Activated CD8-positive, alpha-beta T cell treated with anti-CD3 and anti-CD28 coated beads, Interleukin-2, amount 10 ng/mL, durations not matched to agents 7 days and 5 days (primary cell): ENCODE measurements around the gene KRTAP1-5. TPM values are rescaled to one million over a fixed set of nuclear protein-coding genes. Genes with fewer than 3 reads are reported as not detected.
"Not testable (repeated sequence)": the region's sequence is repeated elsewhere in the genome, so short reads cannot be mapped to it uniquely, and the experiment has no call there.

Experiments
- ATAC-seq: fragments of 150-1000 bp; cut with Tn5 transposase; one replicate; pipeline ENCODE4 v1.10.0; 2021; ENCODE audit warnings: moderate library complexity
- CTCF ChIA-PET: fragments of 350-600 bp; sonication (Branson Sonifier 250); formaldehyde crosslinking; loops from one replicate; lab custom pipeline; 2021; ENCODE audit warnings: antibody characterized with exemption; lab: Charles Lee
- POLR2A ChIA-PET: fragments of 350-600 bp; sonication (Branson Sonifier 250); formaldehyde crosslinking; loops from one replicate; lab custom pipeline; 2021; ENCODE audit warnings: antibody characterized with exemption; lab: Charles Lee
- DNase-seq: peaks from one replicate; pipeline ENCODE4 v3.0.0-alpha.2; 2020
- H3K27ac Mint-ChIP-seq: one replicate; pipeline ENCODE4 v1.8.0; 2021; ENCODE audit warnings: mild to moderate bottlenecking, mixed read lengths
- H3K27me3 Mint-ChIP-seq: one replicate; pipeline ENCODE4 v1.8.0; 2021; ENCODE audit warnings: low read depth, mixed read lengths
- H3K36me3 Mint-ChIP-seq: one replicate; pipeline ENCODE4 v1.8.0; 2021; ENCODE audit warnings: low read depth, mixed read lengths
- H3K4me1 Mint-ChIP-seq: one replicate; pipeline ENCODE4 v1.8.0; 2021; ENCODE audit warnings: low read depth, mixed read lengths
- H3K4me3 Mint-ChIP-seq: one replicate; pipeline ENCODE4 v1.8.0; 2021; ENCODE audit warnings: mild to moderate bottlenecking, mixed read lengths
- H3K9me3 Mint-ChIP-seq: one replicate; pipeline ENCODE4 v1.8.0; 2022; ENCODE audit warnings: mixed read lengths; ENCODE audit not compliant: insufficient read depth
- total RNA-seq, 2 experiments: library from RNA; stranded (reverse); gene quantifications; one replicate each; pipeline ENCODE4 v1.2.3, GENCODE V29; 2021

KRTAP1-5 gene
- total RNA-seq, 2 experiments from 2014 or later = not detected

- no peaks in the 10 kb centered on the region for H3K36me3 Mint-ChIP-seq
- H3K9me3 Mint-ChIP-seq = no peaks in the 10 kb centered on the region
- POLR2A ChIA-PET = no interaction called here
- no peak within 1 kb of the TSS for H3K4me3 Mint-ChIP-seq
- peaks cover 37% of the 10 kb centered on the region for H3K27me3 Mint-ChIP-seq
- CTCF ChIA-PET = no interaction called here
- H3K27ac Mint-ChIP-seq = no peak within 1 kb of the TSS
- no peak for DNase-seq
- no peaks in the 10 kb centered on the region for H3K4me1 Mint-ChIP-seq
- ATAC-seq = no peak
These were observed 33.1 kb upstream of the KRTAP1-5 start, which contains the start of gene KRTAP2-3 for GRCh38 chr17:41060052-41060604. Gene KRTAP2-3 (minus strand): TSS chr17:41060114. CDS start chr17:41060050, 64 bp downstream.

- H3K9me3 Mint-ChIP-seq, H3K4me3 Mint-ChIP-seq, ATAC-seq, DNase-seq, H3K27ac Mint-ChIP-seq, CTCF ChIA-PET, H3K4me1 Mint-ChIP-seq, POLR2A ChIA-PET, H3K36me3 Mint-ChIP-seq: not testable (repeated sequence)
- H3K27me3 Mint-ChIP-seq = peaks cover 37% of the 10 kb centered on the region
These were observed 32.5 kb upstream of the KRTAP1-5 start for GRCh38 chr17:41059276-41060051.

- Mint-ChIP-seq H3K27me3 (peaks cover 37% of the 10 kb centered on the region), H3K4me1 (no peaks in the 10 kb centered on the region), H3K4me3 (no peak overlapping the region), H3K36me3 (no peaks in the 10 kb centered on the region), H3K9me3 (no peaks in the 10 kb centered on the region), H3K27ac (no peak overlapping the region)
- ATAC-seq (no peak), DNase-seq (no peak)
- POLR2A ChIA-PET = interaction anchor here (1.2 kb wide), 1 partner anchor 11 kb away, joined by 3 read pairs; the partner anchor contains the start of gene KRTAP2-1
- CTCF ChIA-PET = no interaction called here
These were observed 31.7 kb upstream of the KRTAP1-5 start for GRCh38 chr17:41058741-41059140.

DNA sequence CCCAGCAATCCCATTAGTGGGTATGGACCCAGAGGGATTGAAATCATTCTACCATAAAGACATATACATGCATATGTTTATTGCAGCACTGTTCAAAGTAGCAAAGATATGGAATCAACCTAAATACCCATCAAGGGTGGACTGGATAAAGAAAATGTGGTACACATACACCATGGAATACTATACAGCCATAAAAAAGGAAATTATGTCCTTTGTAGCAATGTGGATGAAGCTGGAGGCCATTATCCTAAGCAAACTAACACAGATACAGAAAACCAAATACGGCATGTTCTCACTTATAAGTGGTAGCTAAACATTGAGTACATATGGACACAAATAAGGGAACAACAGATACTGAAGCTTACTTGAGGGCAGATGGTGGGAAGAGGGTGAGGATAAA lies 30.5 kb upstream of the KRTAP1-5 start:
- Mint-ChIP-seq H3K27me3 (peaks cover 40% of the 10 kb centered on the region), H3K9me3 (no peaks in the 10 kb centered on the region), H3K4me3 (no peak overlapping the region), H3K27ac (no peak overlapping the region), H3K4me1 (no peaks in the 10 kb centered on the region), H3K36me3 (no peaks in the 10 kb centered on the region)
- CTCF ChIA-PET = no interaction called here
- POLR2A ChIA-PET = interaction anchor here (1.2 kb wide), 1 partner anchor 10 kb away, joined by 3 read pairs; the partner anchor contains the start of gene KRTAP2-1
- DNase-seq = no peak
- ATAC-seq = no peak

DNA sequence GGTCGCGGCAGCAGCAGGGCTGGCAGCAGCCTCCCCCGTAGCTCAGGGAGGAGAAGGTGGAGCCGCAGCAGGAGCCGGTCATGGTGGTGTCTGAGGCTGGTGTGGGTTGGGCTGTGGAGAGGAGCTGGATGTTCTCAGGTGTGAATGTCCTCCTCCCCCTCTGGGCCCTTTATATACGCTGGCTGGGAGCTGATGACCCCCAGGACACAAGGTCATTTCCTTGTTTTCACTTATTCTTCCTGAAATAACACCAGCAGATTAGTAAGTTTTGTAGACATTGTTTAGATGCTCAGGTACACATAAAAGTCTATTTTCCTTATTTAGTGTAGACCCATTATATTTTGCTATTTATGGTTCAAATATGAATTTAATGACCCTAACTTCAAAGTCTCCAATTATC lies 28.1 kb upstream of the KRTAP1-5 start, which contains the start of gene KRTAP2-2:
Gene KRTAP2-2 (minus strand): TSS at position 101 of the 400 bp plus-strand sequence. CDS start 19 bp downstream, at position 82.
- H3K4me3 Mint-ChIP-seq, POLR2A ChIA-PET: not testable (repeated sequence)

GRCh38 chr17:41054556-41054955 lies 27.5 kb upstream of the KRTAP1-5 start:
- H3K27me3 Mint-ChIP-seq = peaks cover 33% of the 10 kb centered on the region
- CTCF ChIA-PET, H3K4me1 Mint-ChIP-seq, DNase-seq, H3K9me3 Mint-ChIP-seq, H3K27ac Mint-ChIP-seq, ATAC-seq, H3K4me3 Mint-ChIP-seq, H3K36me3 Mint-ChIP-seq, POLR2A ChIA-PET: not testable (repeated sequence)

More for the DNA sequence above, 28.1 kb upstream of the KRTAP1-5 start, which contains the start of gene KRTAP2-2:
- H3K27ac Mint-ChIP-seq, ATAC-seq, CTCF ChIA-PET, DNase-seq, H3K4me1 Mint-ChIP-seq, H3K9me3 Mint-ChIP-seq, H3K36me3 Mint-ChIP-seq: not testable (repeated sequence)
- peaks cover 34% of the 10 kb centered on the region for H3K27me3 Mint-ChIP-seq

DNA sequence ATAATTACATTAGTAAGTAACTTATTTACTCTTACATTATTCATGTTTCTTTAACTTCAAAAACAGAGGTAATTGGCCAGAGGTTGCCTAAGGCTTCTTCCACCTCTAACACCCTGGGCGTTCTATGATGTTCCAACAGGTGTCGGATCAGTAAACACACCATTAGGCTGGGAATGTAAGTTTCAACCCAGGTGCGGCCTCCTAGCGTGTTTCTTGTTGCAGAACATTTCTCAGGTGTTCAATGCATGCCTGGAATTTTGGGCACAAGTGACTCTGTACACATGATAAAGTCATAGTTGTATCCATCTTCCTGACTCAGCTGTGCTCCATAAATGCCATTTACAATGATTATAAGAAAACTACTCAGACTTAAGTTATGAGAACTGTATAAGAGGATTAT lies 27.0 kb upstream of the KRTAP1-5 start:
- no peak for DNase-seq
- no peaks in the 10 kb centered on the region for H3K9me3 Mint-ChIP-seq
- H3K27me3 Mint-ChIP-seq = peaks cover 31% of the 10 kb centered on the region
- ChIA-PET POLR2A (no interaction called here), CTCF (no interaction called here)
- no peak for ATAC-seq
- H3K4me3 Mint-ChIP-seq = no peak overlapping the region
- no peaks in the 10 kb centered on the region for H3K4me1 Mint-ChIP-seq
- H3K27ac Mint-ChIP-seq = no peak overlapping the region
- no peaks in the 10 kb centered on the region for H3K36me3 Mint-ChIP-seq

- H3K4me1 Mint-ChIP-seq = no peaks in the 10 kb centered on the region
- no peaks in the 10 kb centered on the region for H3K9me3 Mint-ChIP-seq
- peaks cover 28% of the 10 kb centered on the region for H3K27me3 Mint-ChIP-seq
- no peak for DNase-seq
- CTCF ChIA-PET = no interaction called here
- ATAC-seq = no peak
- no peaks in the 10 kb centered on the region for H3K36me3 Mint-ChIP-seq
- H3K27ac Mint-ChIP-seq = no peak overlapping the region
- POLR2A ChIA-PET = no interaction called here
- no peak overlapping the region for H3K4me3 Mint-ChIP-seq
These were observed 25.6 kb upstream of the KRTAP1-5 start for GRCh38 chr17:41052566-41052965.

DNA sequence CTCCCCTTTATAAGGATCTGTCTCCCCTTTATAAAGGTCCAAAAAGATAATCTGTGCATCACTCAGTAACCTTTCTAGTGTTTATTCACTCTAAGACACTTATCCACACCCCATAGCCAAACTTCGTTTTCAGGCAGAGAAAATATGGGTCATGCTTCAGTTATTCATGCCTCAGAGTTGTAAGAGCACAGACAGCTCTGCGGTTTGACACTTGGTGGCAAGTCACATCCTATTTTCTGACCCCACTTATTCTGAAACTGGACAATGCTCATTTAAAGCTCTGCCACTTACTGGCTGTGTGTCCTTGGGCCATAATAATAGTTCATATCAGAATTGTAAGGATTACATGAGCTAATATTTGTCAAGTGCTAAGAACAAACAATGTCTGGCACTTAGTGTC lies 22.1 kb upstream of the KRTAP1-5 start:
- H3K27ac Mint-ChIP-seq = no peak overlapping the region
- H3K4me1 Mint-ChIP-seq = no peaks in the 10 kb centered on the region
- CTCF ChIA-PET = no interaction called here
- H3K4me3 Mint-ChIP-seq = no peak overlapping the region
- ATAC-seq (no peak), DNase-seq (no peak)
- no peaks in the 10 kb centered on the region for H3K9me3 Mint-ChIP-seq
- peaks cover 32% of the 10 kb centered on the region for H3K27me3 Mint-ChIP-seq
- H3K36me3 Mint-ChIP-seq = no peaks in the 10 kb centered on the region
- POLR2A ChIA-PET = no interaction called here

- CTCF ChIA-PET = no interaction called here
These were observed 21.4 kb upstream of the KRTAP1-5 start for GRCh38 chr17:41048441-41048840.

GRCh38 chr17:41046735-41047465 lies 19.9 kb upstream of the KRTAP1-5 start, which contains the start of gene KRTAP2-1:
Gene KRTAP2-1 (minus strand): TSS chr17:41047316. CDS start chr17:41047267, 49 bp downstream.
- H3K27ac Mint-ChIP-seq = not testable (repeated sequence)

More at GRCh38 chr17:41048441-41048840, 21.4 kb upstream of the KRTAP1-5 start:
- H3K27me3 Mint-ChIP-seq = peaks cover 30% of the 10 kb centered on the region
- DNase-seq = no peak
- H3K27ac Mint-ChIP-seq = no peak overlapping the region
- H3K9me3 Mint-ChIP-seq = peaks cover 2% of the 10 kb centered on the region
- ATAC-seq = no peak
- no peak overlapping the region for H3K4me3 Mint-ChIP-seq
- H3K36me3 Mint-ChIP-seq = no peaks in the 10 kb centered on the region
- POLR2A ChIA-PET = interaction anchor here (0.7 kb wide), 1 partner anchor 137 kb away, joined by 3 read pairs; no protein-coding TSS in a partner anchor
- H3K4me1 Mint-ChIP-seq = no peaks in the 10 kb centered on the region

More at GRCh38 chr17:41046735-41047465, 19.9 kb upstream of the KRTAP1-5 start, which contains the start of gene KRTAP2-1:
- DNase-seq, H3K4me1 Mint-ChIP-seq, ATAC-seq, H3K9me3 Mint-ChIP-seq, H3K4me3 Mint-ChIP-seq, CTCF ChIA-PET, H3K36me3 Mint-ChIP-seq: not testable (repeated sequence)
- H3K27me3 Mint-ChIP-seq = peaks cover 22% of the 10 kb centered on the region
- POLR2A ChIA-PET = interaction anchor here (0.9 kb wide), 1 partner anchor 11 kb away, joined by 3 read pairs; no protein-coding TSS in a partner anchor
